ENCODE data around the gene CTSG. TPM values are rescaled to one million over a fixed set of nuclear protein-coding genes. Genes with fewer than 3 reads are reported as not detected.
"Not testable (repeated sequence)": the region's sequence is repeated elsewhere in the genome, so short reads cannot be mapped to it uniquely, and the experiment has no call there.

CTSG gene
- polyA plus RNA-seq, 4 donors, result 0.35 to 1.2 (median 0.86) TPM

- DNase-seq (ENCODE audit: low read depth in 4 of 4, low spot score in 3 of 4), result not testable (repeated sequence)
Measured at GRCh38 chr14:24549064-24549463, 27.0 kb downstream of the CTSG start.

- no peak for DNase-seq (ENCODE audit: low read depth in 4 of 4, low spot score in 3 of 4)
Measured at GRCh38 chr14:24542346-24542936, 33.6 kb downstream of the CTSG start.

GRCh38 chr14:24535737-24536136, 40.3 kb downstream of the CTSG start:
- DNase-seq (ENCODE audit: low read depth in 4 of 4, low spot score in 3 of 4), result no peak

- no peak for DNase-seq (ENCODE audit: low read depth in 4 of 4, low spot score in 3 of 4)
Measured at GRCh38 chr14:24534286-24534685, 41.8 kb downstream of the CTSG start.

- not testable (repeated sequence) for DNase-seq (ENCODE audit: low read depth in 4 of 4, low spot score in 3 of 4)
Measured at GRCh38 chr14:24525877-24526620, 50.0 kb downstream of the CTSG start.

Other genes with a start within 250 kb of the CTSG start
- gene ADCY4, start 241.2 kb downstream of the CTSG start, polyA plus RNA-seq (ENCODE audit: insufficient read length in 4 of 4), result 10 to 100 TPM; 15.6 to 24.9 (median 20.4) TPM
- 1 to 10 TPM; 2.7 to 4.1 (median 3.2) TPM for gene RIPK3, start 236.3 kb downstream of the CTSG start, polyA plus RNA-seq (ENCODE audit: insufficient read length in 4 of 4)
- gene NFATC4, start 208.1 kb downstream of the CTSG start, polyA plus RNA-seq (ENCODE audit: insufficient read length in 4 of 4), result 10 to 100 TPM; 60.9 to 74.3 (median 64.2) TPM
- gene NYNRIN, start 177.2 kb downstream of the CTSG start, polyA plus RNA-seq (ENCODE audit: insufficient read length in 4 of 4), result 10 to 100 TPM; 45.3 to 48.0 (median 47.7) TPM
- gene CBLN3, start 146.6 kb downstream of the CTSG start, polyA plus RNA-seq (ENCODE audit: insufficient read length in 4 of 4), result 1 to 10 TPM; 2.5 to 3.5 (median 3.2) TPM
- gene KHNYN, start 146.3 kb downstream of the CTSG start, polyA plus RNA-seq (ENCODE audit: insufficient read length in 4 of 4), result 10 to 100 TPM; 40.7 to 45.5 (median 44.3) TPM
- gene SDR39U1, start 133.5 kb downstream of the CTSG start, polyA plus RNA-seq (ENCODE audit: insufficient read length in 4 of 4), result 10 to 100 TPM; 57.0 to 84.9 (median 63.0) TPM
- under 1 TPM in 2 of 4 donors, not detected in 2; 0.30 to 0.34 TPM for gene CMA1, start 68.0 kb downstream of the CTSG start, polyA plus RNA-seq (ENCODE audit: insufficient read length in 4 of 4)
- under 1 TPM in 3 of 4 donors, not detected in 1; 0.06 to 0.29 (median 0.24) TPM for gene GZMH, start 33.4 kb upstream of the CTSG start, polyA plus RNA-seq (ENCODE audit: insufficient read length in 4 of 4)
- under 1 TPM; 0.27 to 0.70 (median 0.56) TPM for gene GZMB, start 57.9 kb upstream of the CTSG start, polyA plus RNA-seq (ENCODE audit: insufficient read length in 4 of 4)